Germinal center (tissue), 1 donor: ENCODE data around the gene ANO4.

Experiments used
- DNase-seq: peaks from one replicate; pipeline ENCODE4 v3.0.0; 2012; ENCODE audit warnings: mixed read lengths, low spot score

ANO4 gene

GRCh38 chr12:100992194-100992593, 197.6 kb downstream of the ANO4 start:
- DNase-seq, result no peak

- no peak for DNase-seq
Observed at GRCh38 chr12:100993916-100994450, 199.4 kb downstream of the ANO4 start.

- no peak for DNase-seq
Observed at GRCh38 chr12:100995201-100995600, 200.6 kb downstream of the ANO4 start.

- no peak for DNase-seq
Observed at GRCh38 chr12:100995771-100996170, 201.2 kb downstream of the ANO4 start.

- DNase-seq, result no peak
Observed at GRCh38 chr12:101001669-101002068, 207.1 kb downstream of the ANO4 start.

GRCh38 chr12:101002696-101003419, 208.3 kb downstream of the ANO4 start:
- DNase-seq, result no peak

- DNase-seq, result no peak
Observed at GRCh38 chr12:101004898-101005297, 210.3 kb downstream of the ANO4 start.

GRCh38 chr12:101009274-101009673, 214.7 kb downstream of the ANO4 start:
- no peak for DNase-seq

GRCh38 chr12:101010896-101011295, 216.3 kb downstream of the ANO4 start:
- no peak for DNase-seq

- DNase-seq, result no peak
Observed at GRCh38 chr12:101013993-101014392, 219.4 kb downstream of the ANO4 start.

GRCh38 chr12:101015044-101015443, 220.5 kb downstream of the ANO4 start:
- DNase-seq, result no peak

GRCh38 chr12:101018540-101018939, 224.0 kb downstream of the ANO4 start:
- no peak for DNase-seq

- DNase-seq, result no peak
Observed at GRCh38 chr12:101019201-101019600, 224.6 kb downstream of the ANO4 start.

GRCh38 chr12:101019667-101020066, 225.1 kb downstream of the ANO4 start:
- no peak for DNase-seq

- DNase-seq, result no peak
Observed at GRCh38 chr12:101021442-101021841, 226.9 kb downstream of the ANO4 start.

- DNase-seq, result no peak
Observed at GRCh38 chr12:101021911-101022388, 227.4 kb downstream of the ANO4 start.

GRCh38 chr12:101027200-101027599, 232.6 kb downstream of the ANO4 start:
- no peak for DNase-seq

- DNase-seq, result no peak
Observed at GRCh38 chr12:101027816-101028215, 233.2 kb downstream of the ANO4 start.

- no peak for DNase-seq
Observed at GRCh38 chr12:101038289-101038871, 243.8 kb downstream of the ANO4 start.

- DNase-seq, result no peak
Observed at GRCh38 chr12:101039848-101040531, 245.4 kb downstream of the ANO4 start.

GRCh38 chr12:101040936-101041335, 246.4 kb downstream of the ANO4 start:
- DNase-seq, result no peak

GRCh38 chr12:101042211-101042610, 247.6 kb downstream of the ANO4 start:
- no peak for DNase-seq

- no peak for DNase-seq
Observed at GRCh38 chr12:101044512-101045059, 250.0 kb downstream of the ANO4 start.
